KG1 (cell line): ENCODE measurements around the gene GAREM2.

Experiments
- DNase-seq: peaks from one replicate; lab custom pipeline; 2025; lab: John Stamatoyannopoulos, UW

The GAREM2 gene

DNA sequence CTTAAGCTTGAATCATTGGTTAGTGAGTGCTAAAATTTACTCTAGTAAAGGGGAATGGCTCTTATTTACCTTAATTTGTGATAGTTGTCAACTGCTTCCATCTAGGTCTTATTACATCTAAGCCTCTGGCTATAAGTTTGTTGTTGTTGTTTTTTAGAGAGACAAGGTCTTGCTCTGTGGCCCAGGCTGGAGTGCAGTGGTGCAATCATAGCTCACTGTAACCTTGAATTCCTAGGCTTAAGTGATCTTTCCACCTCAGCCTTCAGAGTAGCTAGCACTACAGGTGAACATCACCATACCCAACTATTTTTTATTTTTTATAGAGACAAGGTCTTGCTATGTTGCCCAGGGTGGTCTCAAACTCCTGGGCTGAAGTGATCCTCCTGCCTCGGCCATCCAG, 65.0 kb downstream of the GAREM2 start:
- no peak for DNase-seq

DNA sequence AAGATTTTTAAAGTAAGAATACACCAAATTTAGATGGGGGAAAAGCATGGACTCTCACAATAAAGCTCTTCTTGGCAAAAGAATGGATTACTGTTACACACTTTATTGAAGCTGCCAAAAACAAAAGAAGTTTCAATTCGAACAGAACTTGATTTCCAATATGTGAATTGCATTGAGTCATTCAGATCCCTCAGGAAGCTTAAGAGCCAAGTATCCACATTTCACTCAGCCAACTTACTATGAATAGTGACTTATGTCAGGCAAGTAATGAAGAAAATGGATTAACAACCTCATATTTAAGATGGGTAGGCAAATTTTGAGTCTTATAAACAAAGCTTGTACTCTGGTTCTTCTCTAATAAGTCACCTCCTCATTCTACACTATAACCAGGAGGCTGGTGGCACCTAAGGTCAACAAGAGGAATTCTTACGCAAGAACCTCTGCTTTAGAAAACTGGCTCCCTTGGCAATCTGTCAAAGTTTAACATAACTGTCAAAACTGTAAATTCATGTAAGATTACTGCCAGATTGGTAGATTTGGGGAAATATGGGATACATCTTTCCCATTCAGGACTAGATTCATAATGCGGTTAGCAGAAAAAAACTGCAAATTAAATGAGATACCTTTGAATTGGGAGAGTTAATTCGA, 65.5 kb downstream of the GAREM2 start:
- no peak for DNase-seq
